ENCODE results near the gene DACT3.

DACT3 gene

DNA sequence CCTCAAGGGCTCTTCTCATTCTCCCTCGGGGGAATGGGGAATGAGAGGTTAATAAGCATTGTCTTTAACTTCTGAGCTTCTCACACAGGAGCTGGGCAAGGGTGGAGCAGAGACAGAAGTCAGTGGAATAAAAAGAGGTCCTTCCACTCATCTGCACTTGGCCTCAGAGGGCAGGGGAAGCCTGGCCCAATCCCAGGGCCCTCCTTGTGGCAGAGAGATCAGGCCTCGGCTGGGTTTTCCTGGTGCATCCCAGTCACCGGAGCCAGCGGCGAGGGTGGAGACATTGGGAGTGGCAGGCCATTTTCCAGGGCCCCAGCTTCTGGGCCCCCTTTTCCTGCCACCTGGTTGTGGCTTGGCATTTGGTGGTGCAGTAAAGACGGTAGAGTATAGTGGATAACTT is 49.2 kb downstream of the DACT3 start:
- no peak for DNase-seq (ENCODE audit: low read depth in 2 of 2)

DNA sequence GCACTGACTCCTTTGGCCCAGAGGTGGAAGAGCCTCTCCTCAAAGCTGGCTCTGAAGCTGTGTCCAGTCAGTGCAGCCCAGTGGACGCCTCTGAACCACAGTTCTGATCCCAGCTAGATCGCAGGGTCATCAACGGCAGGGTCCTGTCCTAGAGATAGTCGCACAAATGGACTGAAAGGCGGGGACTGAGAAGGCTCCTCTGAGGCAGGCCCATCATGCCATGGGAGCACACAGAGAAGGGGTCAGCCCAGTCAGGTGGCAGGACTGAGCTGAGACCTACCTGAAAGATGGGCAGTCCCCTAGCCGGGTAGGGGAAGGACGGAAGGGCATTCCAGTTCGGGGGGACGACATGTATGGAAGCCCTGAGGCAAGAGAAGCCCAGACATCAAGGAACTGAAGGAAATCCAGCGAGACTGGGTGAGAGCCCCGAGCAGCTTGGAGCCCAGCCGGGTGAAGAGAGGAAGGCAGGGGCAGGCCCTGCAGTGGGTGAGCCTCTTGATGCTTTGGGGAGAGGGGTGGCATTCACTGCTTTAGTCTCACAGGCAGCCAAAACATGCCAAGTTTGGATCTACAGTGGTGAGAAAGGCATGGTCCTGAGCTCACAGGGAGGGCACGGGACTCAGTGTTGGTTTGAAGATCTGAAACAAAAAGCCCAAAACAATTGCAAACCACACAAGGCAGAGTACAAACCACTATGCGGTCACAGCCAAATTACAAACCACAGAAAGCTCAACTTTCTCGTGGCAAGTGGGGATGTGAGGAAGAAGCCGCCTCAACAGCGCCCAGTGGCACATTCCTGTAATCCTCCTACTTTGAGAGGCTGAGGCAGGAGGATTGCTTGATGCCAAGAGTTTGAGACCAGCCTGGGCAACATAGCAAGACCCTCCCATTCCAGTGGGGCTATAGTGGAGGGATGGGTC is 49.9 kb downstream of the DACT3 start:
- DNase-seq (ENCODE audit: low read depth in 2 of 2): peak in 1 of 2 experiments; percentile 35

DNA sequence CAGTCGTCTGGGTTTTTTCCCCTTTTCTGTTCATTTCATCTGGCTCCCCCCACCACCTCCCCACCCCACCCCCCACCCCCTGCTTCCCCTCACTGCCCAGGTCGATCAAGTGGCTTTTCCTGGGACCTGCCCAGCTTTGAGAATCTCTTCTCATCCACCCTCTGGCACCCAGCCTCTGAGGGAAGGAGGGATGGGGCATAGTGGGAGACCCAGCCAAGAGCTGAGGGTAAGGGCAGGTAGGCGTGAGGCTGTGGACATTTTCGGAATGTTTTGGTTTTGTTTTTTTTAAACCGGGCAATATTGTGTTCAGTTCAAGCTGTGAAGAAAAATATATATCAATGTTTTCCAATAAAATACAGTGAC is 50.6 kb downstream of the DACT3 start:
- DNase-seq (ENCODE audit: low read depth in 2 of 2): no peak

- no peak for DNase-seq (ENCODE audit: low read depth in 2 of 2)
These were observed 51.2 kb downstream of the DACT3 start for GRCh38 chr19:46609511-46610412.

DNA sequence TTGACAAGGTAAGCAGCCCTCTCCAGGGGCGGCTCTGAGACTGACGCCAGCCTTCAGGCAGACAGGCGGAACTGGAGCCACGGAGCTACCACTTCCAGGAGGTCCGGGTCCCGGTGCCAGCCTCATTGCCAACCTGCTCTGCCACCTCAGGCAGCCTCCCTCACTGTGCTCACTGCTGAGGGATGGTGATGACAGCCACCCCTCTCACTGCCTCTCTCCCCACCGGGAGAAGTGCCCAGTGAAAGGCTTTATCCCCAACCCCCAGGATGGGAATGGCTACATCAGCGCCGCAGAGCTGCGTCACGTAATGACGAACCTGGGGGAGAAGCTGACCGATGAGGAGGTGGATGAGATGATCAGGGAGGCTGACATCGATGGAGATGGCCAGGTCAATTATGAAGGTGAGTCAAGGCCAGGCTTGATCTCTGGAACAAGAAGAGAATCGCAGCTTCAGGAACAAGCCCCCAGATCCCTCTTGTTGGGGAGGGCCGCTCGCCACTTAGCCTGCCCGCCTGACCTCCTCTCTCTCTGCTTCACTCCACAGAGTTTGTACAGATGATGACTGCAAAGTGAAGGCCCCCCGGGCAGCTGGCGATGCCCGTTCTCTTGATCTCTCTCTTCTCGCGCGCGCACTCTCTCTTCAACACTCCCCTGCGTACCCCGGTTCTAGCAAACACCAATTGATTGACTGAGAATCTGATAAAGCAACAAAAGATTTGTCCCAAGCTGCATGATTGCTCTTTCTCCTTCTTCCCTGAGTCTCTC is 52.2 kb downstream of the DACT3 start:
- no peak for DNase-seq (ENCODE audit: low read depth in 2 of 2)

GRCh38 chr19:46608178-46608577 is 52.8 kb downstream of the DACT3 start:
- no peak for DNase-seq (ENCODE audit: low read depth in 2 of 2)

- no peak for DNase-seq (ENCODE audit: low read depth in 2 of 2)
These were observed 53.5 kb downstream of the DACT3 start for GRCh38 chr19:46607448-46607841.

- no peak for DNase-seq (ENCODE audit: low read depth in 2 of 2)
These were observed 54.1 kb downstream of the DACT3 start for GRCh38 chr19:46606681-46607447.

DNA sequence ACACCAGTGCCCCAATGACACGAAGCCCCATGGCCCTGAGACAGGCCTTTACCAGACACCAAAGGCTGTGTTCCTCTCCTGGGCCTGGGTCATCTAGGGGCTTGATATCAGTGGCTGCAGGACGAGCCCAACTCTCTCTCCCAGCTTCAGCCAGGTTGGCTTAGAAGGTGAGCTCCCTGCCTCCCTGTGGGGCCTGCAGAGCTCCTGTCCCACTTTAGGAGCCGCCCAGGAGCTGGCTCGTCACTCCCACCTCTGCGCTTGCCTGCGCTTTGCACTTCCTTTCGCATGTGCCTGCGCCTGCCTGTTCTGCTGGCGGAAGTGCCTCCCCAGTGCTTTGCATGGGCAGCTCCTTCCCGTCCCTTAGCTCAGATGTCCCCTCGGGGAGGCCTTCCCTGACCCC is 55.0 kb downstream of the DACT3 start:
- DNase-seq (ENCODE audit: low read depth in 2 of 2): no peak

DNA sequence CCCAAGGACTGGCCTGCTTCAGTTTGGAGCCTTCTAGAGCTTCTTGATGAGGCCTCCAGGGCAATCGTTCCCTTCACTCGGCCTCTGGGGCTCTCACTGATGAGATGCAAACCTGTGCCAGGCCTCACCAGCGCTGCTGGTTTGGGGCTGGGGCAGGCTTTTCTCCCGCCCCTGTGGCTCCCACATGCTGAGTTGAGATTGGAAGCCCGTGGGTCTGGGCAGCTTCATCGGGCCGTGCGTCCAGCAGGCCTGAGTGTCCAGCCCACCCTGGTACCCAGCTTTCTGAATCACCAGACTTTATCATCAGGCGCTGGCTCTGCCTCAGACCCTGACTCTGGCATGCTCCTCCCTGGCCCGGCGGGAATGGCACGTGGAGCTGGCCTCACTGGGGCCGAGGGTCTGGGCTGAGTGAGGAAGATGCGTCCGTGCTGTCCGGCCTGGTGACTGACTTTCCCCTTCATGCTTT is 55.6 kb downstream of the DACT3 start:
- no peak for DNase-seq (ENCODE audit: low read depth in 2 of 2)

DNA sequence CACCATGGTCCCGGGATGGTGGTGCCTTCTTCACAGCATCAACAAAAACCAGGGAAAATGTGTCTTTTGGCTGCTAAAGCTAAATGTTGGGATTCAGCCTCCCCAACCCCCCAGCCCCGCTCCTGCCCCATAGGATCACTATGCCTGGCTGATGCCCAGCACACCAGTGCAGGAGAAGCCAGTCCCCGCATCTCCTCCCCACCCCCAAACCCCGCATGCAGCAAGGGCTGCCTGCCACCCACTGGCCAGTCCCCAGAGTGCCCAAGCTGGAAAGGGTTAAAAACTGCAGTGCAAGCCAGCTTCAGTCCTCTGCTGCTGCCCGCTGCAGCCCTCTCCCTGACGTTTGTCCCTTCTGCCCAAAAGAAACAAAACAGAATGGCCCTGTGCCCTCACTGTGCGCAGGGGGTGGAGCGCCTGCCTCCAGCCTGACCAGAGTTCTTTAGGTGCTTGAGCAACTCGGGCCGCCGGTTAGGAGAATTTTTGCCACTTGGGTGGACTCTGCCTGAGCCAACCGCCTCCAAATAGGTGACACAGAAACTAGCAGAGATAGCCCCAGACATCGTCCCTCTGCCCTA is 56.1 kb downstream of the DACT3 start:
- DNase-seq (ENCODE audit: low read depth in 2 of 2): no peak

DNA sequence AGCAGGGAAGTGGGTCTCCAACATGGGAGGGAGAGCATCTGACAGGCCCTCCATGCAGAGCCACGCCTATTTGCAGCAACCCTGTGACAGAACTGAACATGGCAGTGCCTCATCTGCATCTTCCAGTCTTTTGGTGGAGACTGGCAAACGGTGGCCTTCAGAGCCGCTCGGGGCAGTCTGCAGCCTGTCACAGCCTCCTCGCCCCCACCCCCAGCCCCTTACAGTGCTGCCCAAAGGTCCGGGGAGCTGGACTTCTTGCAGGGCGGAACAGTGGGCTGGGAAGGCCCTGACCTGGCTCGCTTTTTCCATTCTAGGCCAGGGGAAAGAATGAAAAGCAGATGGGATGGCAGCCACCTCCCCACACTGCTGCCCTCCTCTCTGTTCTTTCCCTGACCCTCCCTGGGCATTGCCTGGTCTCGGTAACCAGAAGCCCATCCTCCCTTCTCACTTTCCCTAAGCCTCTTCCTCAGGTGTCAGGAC is 57.2 kb downstream of the DACT3 start:
- DNase-seq (ENCODE audit: low read depth in 2 of 2): no peak

GRCh38 chr19:46603195-46603637 is 57.8 kb downstream of the DACT3 start:
- no peak for DNase-seq (ENCODE audit: low read depth in 2 of 2)

DNA sequence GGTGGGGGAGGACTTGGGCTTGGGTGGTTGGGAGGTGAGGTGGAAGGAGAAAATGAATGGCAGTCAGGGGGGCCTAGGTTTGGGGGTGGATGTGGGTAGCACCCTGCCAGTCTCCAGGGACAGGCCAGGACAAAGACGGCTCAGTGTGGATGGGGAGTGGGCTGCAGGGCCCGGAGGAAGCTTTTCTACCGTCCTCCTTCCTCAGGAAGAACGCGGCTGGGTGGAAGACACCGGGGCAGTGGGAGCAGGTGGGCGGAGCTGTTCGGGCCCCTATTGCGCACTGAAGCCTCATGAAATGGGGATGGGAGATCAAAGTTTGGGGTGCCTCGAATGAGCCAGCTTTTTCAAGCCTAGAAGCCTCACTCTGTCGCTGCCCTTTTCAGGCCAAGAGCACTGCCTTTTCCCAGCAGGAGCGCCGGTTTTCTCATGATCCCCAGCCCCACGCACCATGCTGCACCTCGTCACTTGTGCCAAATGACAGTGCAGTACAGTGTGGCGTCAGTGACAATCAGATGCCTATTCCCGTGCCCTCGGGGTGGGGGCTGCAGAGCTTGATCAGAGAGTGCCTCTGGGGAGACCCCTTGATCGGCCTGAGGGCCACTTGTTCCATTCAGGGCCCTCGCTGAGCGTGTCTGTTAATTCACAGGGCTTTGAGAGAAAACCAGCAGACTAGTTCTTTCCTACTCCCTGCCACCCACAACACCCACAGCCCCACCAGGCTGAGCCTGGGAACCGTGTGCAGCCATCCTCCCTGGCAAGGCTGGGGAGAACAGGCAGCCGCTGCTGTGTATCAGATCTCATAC is 58.4 kb downstream of the DACT3 start:
- DNase-seq (ENCODE audit: low read depth in 2 of 2): peak; percentile 54 to 64

GRCh38 chr19:46601318-46602224 is 59.4 kb downstream of the DACT3 start, which contains the start of gene CALM3:
Gene CALM3 (plus strand): TSS chr19:46601330. CDS start chr19:46601435, 105 bp downstream.
- DNase-seq (ENCODE audit: low read depth in 2 of 2): no peak

- peak; percentile 96 to 97 for DNase-seq (ENCODE audit: low read depth in 2 of 2)
These were observed 60.3 kb downstream of the DACT3 start for GRCh38 chr19:46600384-46601317.

DNA sequence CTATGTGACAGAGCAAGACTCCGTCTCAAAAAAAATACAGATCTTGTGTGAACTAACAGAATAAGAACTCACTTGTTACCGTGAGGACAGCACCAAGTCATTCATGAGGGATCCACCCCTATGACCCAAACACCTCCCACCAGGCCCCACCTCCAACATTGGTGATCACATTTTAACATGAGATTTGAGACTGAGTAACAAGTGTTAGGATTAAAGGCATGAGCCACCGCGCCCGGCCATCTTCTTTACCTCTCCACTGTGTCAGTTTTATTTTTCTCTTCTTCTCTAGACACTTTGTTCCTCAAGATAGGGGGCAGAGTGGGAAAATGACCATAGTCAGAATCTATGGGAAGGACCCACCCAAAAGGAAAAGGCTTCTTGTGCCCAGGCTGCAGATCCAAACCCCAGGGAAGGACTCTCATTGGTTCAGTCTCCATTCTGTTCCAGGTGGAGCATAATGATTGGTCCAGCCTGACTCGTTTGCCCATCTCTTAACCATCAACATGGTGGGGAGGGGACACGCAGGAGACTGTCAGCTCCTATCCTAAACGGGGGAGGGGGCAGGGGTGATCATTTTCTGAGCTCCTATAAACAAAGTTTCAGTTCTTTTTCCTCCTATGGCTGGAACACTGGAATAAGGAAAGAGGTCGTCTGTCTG is 61.1 kb downstream of the DACT3 start:
- DNase-seq (ENCODE audit: low read depth in 2 of 2): no peak

Data from stimulated activated CD4-positive, alpha-beta T cell treated with anti-CD3 and anti-CD28 coated beads, Interleukin-12 subunit alpha, Interleukin-12 subunit beta, amount 100 ng/mL, for 24 hours (primary cell).